Fibroblast of the conjunctiva (primary cell): ENCODE measurements around the gene PPIP5K2.
"Not testable (repeated sequence)": the region's sequence is repeated elsewhere in the genome, so short reads cannot be mapped to it uniquely, and the experiment has no call there.

Source experiments
- DNase-seq: peaks from one replicate; pipeline ENCODE4 v3.0.0-alpha.2; 2010; ENCODE audit warnings: low read depth

The PPIP5K2 gene

GRCh38 chr5:103119765-103120606 is at the start of gene PPIP5K2, which contains the start of gene GIN1:
Gene PPIP5K2 (plus strand): TSS chr5:103120301. CDS start chr5:103129590, 9,289 bp downstream.
Gene GIN1 (minus strand): TSS chr5:103120138. CDS start chr5:103108707, 11,431 bp downstream.
- peak; percentile 97 for DNase-seq

GRCh38 chr5:103073500-103073899 is 46.6 kb upstream of the PPIP5K2 start:
- not testable (repeated sequence) for DNase-seq

GRCh38 chr5:103075442-103075841 is 44.7 kb upstream of the PPIP5K2 start:
- DNase-seq = no peak

- no peak for DNase-seq
Observed at GRCh38 chr5:103079796-103080195, 40.3 kb upstream of the PPIP5K2 start.

GRCh38 chr5:103086547-103086946 is 33.6 kb upstream of the PPIP5K2 start:
- no peak for DNase-seq

- no peak for DNase-seq
Observed at GRCh38 chr5:103089272-103089671, 30.8 kb upstream of the PPIP5K2 start.

- DNase-seq = no peak
Observed at GRCh38 chr5:103090791-103091190, 29.3 kb upstream of the PPIP5K2 start.

- DNase-seq = no peak
Observed at GRCh38 chr5:103092676-103093075, 27.4 kb upstream of the PPIP5K2 start.

- DNase-seq = no peak
Observed at GRCh38 chr5:103093727-103094126, 26.4 kb upstream of the PPIP5K2 start.

GRCh38 chr5:103094737-103095136 is 25.4 kb upstream of the PPIP5K2 start:
- DNase-seq = no peak

GRCh38 chr5:103098993-103099392 is 21.1 kb upstream of the PPIP5K2 start:
- no peak for DNase-seq

GRCh38 chr5:103101079-103101750 is 18.9 kb upstream of the PPIP5K2 start:
- no peak for DNase-seq

GRCh38 chr5:103102234-103102633 is 17.9 kb upstream of the PPIP5K2 start:
- no peak for DNase-seq

- DNase-seq = no peak
Observed at GRCh38 chr5:103108086-103108485, 12.0 kb upstream of the PPIP5K2 start.

- no peak for DNase-seq
Observed at GRCh38 chr5:103109277-103109676, 10.8 kb upstream of the PPIP5K2 start.

- DNase-seq = no peak
Observed at GRCh38 chr5:103110403-103110802, 9.7 kb upstream of the PPIP5K2 start.

- DNase-seq = no peak
Observed at GRCh38 chr5:103111468-103111867, 8.6 kb upstream of the PPIP5K2 start.

- no peak for DNase-seq
Observed at GRCh38 chr5:103112910-103113309, 7.2 kb upstream of the PPIP5K2 start.

- no peak for DNase-seq
Observed at GRCh38 chr5:103114440-103114839, 5.7 kb upstream of the PPIP5K2 start.

GRCh38 chr5:103117471-103117991 is 2.6 kb upstream of the PPIP5K2 start:
- DNase-seq = no peak

- DNase-seq = no peak
Observed at GRCh38 chr5:103119070-103119764, 884 bp upstream of the PPIP5K2 start.

GRCh38 chr5:103120607-103121200 is 603 bp downstream of the PPIP5K2 start:
- DNase-seq = no peak
